NCI-H2196 (cell line): Measurements from ENCODE around the gene INTS14.
"Not testable (repeated sequence)": the region's sequence is repeated elsewhere in the genome, so short reads cannot be mapped to it uniquely, and the experiment has no call there.

Source experiments
- DNase-seq: peaks from one replicate; lab custom pipeline; 2025; ENCODE audit not compliant: unreplicated experiment; lab: John Stamatoyannopoulos, UW

Gene INTS14

DNA sequence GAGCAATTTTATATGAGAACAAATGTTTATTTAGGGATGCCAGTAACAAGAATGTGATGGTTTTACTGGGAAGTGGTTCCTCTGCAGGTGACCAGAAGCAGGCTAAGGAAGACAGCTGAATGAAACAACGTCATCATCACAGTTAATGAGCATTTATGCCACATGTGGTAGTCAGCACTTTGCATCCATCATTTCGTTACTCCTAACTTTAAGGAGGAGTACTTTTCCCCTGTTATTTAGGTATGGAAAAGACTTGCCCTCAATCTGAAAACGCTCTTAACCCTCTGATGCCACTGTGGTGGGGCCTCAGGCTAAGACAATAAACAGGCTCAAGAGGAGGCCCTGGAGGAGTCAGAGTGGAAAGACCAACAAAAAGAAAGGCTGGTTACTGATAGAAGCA, 31.2 kb downstream of the INTS14 start:
- no peak for DNase-seq

DNA sequence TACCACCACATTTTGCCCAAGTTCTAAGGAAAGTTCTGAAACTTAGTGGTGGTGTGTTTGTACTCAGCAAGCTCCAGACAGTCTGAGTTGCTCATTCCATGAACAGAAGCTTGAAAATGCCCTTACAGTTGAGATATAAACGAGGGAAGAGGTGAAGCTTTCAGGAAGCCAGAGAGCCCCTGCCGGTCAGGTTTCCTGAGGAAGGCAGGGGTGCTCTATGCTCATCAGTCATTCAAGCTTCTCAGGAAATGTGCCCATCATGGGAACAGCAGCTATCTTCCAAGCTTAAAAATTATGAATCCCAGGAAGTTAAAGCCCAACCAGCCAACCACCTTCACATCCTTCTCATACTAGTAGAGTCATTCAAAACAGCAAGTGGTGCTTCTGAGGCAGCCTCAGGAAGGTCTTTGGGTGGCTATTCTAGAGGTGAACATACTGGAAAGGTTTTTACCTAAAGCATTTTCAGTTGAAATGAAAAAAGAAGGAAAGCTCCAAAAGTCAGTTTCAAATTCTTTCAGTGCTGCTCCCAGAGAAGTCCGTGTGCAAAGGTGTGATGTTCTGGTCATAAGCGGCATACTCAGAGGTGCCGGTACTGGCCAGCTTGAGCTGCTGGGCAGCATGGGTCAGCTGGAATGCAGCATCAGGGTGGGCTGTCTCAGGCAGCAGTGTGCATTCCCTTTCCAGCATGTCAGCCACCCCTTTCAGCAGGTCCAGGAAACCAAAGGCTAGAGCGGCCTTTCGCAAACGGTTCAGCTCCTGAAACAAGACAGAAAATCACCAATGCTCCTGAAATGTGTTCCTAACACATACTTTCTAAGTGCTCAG, 31.8 kb downstream of the INTS14 start:
- DNase-seq = no peak

DNA sequence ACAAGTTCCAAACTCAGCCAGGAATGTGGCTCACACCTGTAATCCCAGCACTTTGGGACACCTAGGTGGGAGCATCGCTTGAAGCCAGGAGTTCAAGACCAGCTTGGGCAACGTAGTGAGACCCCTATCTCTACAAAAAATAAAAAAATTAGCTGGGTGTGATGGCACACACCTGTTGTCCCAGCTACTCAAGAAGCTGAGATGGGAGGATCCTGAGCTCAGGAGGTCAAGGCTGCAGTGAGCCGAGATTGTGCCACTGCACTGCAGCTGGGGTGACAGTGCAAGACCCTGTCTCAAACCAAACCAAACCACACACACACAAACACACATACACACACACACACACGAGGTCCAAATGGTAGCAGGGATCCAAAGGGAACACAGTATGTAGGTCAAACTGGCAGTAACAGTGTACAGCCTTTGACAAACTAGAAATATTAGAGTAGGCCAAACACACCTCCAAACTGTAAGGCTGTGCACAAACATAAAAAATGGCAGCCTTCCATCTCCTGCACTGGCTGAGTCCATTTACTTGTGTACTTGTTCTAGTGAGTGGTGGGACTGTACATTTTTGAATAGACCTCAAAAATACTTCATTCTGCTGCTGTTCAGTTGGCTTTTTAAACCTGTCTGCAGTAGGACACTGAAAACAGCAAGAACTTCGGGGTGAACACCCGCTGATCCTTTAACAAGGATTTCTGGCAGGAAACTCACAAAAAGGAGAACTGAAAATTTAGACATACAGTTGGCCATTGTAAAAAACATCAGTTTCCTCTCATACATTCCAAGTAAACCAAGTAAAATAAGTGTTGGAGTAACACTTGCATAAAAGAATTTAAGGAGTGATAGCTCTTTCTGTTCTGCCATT, 33.6 kb downstream of the INTS14 start:
- DNase-seq = no peak

DNA sequence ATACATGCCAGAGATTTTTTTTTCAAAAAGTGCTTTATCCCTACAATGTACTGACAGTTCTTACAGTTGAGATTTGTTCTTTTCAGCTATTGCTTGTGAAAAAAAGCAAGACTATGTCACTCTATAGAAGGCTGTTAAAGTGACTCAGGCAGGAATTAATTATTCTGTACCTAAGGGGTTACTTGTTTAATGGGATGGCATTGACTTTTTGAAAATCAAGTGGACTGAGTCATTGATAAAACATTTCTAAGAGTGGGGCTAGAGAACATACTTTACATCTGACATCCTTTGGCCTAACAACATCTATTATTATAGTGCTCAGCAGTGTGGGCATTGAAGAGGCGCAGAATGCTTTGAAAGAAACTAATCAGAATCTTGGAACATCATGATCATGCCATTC, 34.3 kb downstream of the INTS14 start:
- DNase-seq = no peak

DNA sequence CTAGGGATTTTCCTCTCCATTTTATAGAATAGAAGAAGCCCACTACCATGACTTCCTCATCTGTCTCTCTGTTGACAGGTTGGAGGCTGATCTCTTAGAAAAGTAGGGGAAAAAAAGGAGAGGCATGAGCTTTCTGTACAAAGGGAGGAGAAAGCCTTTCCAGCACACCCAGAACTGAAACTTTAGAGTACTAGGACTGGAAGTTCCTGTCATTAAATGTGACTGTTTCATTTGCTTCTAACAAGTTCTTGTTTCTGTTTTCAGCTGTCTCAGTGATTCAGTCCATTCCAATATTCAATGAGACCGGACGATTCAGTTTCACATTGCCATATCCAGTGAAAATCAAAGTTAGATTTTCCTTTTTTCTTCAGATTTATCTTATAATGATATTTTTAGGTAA, 39.0 kb downstream of the INTS14 start:
- no peak for DNase-seq

DNA sequence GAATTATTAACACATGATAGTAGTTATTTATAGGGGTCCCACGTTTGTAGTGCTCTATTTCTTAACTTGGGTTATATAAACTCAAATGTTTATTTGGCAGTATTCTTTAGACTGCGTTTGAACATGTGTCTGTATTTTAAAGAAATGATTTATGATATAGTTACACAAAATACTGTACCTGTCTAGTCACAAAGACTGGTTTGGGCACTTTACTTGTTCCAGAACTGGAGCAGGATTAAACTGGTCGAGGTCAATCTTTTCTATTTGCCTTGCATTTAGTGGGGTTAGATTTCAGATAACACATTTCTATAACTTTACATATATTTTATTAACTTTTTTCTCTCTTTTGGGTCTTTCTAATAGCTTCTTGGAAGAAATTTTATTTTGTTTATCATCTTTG, 41.2 kb downstream of the INTS14 start:
- no peak for DNase-seq

DNA sequence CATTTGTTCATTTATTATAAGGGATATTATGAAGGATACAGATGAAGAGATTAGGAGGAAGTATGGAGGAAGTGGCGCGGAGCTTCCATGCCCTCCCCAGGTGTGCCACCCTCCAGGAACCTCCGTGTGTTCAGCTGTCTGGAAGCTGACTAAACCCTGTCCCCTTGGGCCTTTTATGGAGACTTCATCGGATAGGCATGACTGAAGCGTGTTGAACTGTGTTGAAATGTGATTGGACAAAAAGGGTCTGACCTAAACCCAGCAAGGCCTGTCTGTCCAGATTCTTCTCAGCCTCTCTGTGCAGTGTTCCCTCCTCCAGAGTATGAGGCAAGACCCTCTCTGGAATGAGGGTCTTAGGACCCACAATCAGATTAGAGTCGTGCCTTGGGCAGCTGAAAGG, 49.0 kb downstream of the INTS14 start:
- no peak for DNase-seq

DNA sequence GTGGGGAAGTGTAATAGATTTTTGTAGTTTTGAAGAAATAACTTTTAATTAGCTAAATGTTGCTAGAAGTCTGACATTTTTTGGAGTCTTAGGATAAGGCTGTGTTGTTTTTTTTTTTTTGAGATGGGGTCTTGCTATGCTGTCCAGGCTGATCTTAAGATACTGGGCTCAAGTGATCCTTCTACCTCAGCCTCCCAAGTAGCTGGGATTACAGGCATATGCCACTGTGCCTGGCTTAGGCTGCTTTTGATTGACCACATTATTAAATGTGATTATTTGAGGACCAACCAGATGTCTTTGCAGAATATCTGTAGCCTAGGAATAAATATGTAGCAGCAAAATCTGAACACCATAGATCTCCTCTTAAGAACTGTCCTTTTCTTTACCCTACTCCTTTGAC, 51.0 kb downstream of the INTS14 start:
- no peak for DNase-seq

DNA sequence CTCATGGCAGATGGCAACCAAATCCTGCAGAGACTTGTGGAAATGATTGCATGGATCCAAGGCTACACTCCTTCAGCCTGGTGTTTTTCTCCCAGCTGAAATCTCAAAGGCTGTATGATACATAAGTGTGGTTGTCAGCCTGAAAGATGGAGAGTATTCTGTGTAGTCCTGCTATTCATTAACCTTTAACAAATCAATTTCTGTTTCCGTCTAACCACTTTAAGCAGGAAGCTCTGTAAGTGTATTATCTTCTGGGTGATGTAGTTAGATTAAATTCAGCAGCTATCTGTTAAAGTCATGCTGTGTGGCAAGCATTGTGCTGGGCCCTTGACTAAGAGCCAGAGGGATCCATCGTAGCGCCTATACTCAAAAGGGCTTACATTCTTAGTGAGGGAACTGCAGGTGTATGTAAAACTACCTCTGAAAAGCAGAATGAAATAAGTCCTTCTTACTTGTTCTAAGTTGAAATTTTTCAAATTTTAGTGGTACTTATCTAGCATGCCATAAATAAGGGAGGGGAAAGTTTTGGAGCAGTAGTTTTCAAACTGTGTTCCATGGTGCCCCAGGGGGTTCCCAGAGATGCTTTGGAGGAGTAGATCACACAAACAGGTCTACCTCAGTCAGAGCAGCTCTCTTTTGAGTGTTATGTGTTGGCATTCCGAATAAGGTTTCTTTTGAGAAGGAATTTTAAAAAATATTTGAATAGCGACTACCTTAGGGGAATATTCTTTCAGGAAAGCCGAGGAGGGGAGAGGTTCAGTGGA, 51.8 kb downstream of the INTS14 start:
- no peak for DNase-seq

DNA sequence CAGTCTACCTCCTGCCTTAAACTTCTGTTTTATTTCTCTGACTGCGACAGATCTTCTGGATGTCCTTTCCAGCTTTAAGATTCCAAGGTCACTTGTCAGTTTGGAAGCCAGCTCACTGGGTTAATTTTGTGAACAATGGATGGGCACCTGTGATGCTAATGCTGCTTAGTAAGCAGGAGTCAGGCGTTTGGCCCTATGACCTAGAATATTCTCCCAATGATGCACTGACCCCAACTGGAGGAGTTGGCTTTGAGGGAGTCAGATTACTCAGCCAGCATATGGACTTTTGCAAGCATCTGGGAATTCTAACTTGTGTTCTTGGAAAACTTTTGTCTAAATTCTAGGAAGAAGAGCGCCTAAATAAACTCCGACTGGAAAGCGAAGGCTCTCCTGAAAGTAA, 52.6 kb downstream of the INTS14 start:
- no peak for DNase-seq

DNA sequence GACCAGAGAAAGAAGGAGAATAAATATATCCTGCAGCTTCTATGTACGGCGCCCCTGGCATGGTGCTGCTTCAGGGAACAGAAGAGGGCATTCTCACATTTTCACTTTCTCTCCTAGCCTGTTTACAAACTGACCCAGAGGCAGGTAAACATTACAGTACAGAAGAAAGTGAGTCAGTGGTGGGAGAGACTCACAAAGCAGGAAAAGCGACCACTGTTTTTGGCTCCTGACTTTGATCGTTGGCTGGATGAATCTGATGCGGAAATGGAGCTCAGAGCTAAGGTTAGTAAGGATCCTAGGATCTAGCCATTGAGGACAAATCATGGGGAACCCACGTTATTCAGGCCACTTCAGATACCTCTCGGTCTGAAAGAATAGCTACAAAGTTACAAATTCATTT, 54.3 kb downstream of the INTS14 start:
- no peak for DNase-seq

DNA sequence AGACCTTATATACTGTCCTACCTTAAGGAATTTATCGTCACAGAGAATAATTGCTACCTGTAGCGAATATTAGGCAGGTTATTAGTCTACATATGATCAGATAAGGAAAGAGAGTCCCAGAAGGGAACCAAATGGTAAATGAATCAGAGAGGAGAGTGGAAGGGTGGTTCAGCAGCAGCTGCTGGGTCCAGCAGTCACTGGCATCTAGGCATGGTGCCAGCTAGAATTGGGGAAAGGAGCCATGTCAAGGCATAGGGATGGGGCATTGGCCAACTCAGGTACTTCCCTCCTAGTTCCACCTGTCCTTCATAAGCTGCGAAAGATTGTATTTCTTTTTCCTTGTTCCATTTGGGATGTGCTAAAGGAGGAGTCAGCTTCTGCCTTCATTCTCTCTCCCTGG, 57.2 kb downstream of the INTS14 start:
- DNase-seq = peak; percentile 3

DNA sequence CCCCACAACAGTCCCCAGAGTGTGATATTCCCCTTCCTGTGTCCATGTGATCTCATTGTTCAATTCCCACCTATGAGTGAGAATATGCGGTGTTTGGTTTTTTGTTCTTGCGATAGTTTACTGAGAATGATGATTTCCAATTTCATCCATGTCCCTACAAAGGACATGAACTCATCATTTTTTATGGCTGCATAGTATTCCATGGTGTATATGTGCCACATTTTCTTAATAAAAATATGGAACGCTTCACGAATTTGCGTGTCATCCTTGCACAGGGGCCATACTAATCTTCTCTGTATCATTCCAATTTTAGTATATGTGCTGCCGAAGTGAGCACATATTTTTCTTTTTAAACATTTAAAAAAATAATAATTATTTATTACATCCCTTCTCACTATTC, 58.1 kb downstream of the INTS14 start:
- not testable (repeated sequence) for DNase-seq

DNA sequence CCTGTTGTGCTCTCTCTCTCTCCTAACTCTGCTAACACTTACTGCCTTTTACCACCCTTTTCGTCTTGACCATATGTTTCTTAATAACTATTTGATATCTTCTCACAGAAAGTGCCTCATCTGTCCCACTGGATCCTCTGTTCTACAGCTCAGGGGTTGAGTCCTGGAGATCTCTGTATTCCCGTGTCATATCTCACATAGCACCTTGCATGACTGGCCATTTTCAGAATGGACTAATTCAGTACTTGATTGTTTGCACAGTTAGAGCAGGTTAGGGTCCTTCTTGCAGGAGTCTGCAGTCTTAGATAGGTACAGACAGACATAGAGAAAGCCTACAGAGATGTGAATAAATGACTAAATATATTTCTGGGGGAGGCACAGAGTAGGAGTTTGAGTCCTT, 59.7 kb downstream of the INTS14 start:
- no peak for DNase-seq

DNA sequence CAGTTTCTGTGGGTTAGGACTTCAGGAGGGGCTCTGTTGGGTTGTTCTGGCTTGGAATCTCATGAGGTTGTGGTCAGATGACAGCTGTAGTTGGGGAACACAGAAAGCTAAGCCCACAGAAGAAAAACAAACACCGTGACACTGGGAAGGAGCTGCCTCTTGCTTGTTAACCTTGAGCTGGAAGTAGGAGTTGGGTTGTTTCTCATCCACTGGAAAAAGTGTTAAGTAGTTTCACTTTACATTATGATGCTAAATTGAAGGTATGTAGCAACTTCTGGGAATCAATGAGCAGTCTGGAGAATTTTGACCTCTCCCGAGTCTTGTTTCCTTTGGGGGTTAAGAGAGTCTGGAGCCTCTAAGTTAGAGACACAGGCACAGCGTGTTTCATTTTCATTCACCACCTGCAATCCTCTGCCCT, 60.2 kb downstream of the INTS14 start:
- no peak for DNase-seq

DNA sequence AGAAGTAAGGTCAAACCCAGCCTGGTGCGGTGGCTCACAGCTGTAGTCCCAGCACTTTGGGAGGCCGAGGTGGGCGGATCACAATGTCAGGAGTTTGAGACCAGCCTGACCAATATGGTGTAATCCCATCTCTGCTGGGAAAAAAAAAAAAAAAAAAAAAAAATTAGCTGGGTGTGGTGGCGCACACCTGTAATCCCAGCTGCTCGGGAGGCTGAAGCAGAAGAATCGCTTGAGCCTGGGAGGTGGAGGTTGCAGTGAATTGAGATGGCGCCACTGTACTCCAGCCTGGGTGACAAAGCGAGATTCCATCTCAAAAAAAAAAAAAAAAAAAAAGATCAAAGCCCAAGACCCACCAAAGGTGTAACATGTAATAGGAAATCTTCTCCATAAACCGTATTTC, 61.6 kb downstream of the INTS14 start:
- DNase-seq = not testable (repeated sequence)

DNA sequence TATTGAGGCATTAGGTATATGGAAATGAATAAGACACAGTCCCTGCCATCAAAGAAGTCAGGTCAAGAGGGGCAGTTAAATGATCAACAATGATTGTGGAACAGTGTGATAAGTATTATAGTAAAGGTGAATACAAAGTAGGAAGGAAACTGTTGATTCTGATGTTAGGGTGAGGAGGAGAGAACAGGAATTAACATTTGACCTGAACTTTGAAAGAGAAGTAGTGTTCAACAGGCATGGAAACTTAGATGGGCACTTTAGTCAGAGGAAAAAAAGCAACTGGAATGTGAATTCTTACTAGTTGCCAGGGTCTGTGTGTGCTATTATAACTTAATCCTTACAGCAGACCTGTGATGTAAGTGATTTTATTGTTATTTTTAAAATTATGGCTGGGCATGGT, 63.1 kb downstream of the INTS14 start:
- DNase-seq = no peak

DNA sequence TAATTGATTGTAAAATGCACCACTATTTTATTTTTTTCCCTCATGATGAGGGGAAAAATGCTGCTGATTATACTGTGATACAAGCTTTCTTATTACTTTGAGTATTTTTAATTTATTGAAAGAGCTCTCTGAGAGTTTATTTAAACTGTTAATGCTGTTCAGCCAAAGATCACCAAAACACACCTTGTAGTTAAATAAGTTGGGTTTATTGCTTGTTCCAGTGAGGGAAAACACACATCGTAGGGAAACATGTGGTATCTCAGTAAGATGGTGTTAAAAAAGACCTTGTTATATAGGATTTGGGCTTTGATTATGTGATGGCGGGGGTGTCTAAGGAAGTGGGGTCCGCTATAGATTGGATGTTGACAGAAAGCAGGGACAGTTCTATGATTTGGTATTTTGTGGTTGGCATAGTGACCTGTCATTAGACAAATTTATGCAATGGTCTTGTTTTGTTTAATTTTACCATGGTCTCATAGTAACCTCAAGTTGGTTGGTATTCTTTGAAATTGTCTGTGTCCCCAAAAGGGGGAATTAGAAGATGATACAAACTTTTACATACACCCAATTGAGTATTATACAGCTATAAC, 69.6 kb downstream of the INTS14 start:
- no peak for DNase-seq

DNA sequence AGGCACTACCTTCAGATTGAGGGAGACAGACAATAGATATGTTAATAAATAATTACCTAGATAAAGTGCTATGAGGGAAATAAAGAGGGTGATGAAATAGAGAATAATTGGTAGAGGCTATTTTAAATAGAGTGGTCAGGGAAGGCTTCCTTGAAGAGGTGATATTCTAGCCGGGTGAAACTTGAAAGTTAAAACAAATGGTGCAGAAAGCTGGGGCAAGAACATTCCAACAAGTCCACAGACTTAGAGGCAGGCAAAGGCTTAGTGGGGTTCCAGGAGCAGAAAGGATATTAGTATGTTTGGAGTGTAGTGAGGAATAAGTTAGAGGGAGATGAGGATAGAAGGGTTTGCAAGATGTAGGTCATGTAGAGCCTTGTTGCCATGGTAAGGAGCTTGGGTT, 70.6 kb downstream of the INTS14 start:
- no peak for DNase-seq

DNA sequence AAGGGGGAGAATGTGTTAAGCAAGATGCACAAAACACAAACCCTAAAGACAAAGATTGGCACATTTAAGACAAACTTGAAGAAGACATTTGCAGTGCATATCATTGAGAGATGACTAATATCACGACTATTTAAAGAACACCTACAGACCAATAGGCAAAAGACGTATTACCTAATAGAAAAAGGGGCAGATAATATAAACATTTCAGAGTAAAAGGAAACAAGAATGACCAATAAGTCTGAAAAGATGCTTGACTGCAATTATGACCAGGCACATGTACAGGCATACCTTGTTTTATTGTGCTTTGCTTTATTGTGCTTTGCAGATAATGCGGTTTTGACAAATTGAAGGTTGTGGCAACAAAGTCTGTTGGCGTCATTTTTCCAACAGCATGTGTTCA, 75.7 kb downstream of the INTS14 start:
- DNase-seq = no peak

DNA sequence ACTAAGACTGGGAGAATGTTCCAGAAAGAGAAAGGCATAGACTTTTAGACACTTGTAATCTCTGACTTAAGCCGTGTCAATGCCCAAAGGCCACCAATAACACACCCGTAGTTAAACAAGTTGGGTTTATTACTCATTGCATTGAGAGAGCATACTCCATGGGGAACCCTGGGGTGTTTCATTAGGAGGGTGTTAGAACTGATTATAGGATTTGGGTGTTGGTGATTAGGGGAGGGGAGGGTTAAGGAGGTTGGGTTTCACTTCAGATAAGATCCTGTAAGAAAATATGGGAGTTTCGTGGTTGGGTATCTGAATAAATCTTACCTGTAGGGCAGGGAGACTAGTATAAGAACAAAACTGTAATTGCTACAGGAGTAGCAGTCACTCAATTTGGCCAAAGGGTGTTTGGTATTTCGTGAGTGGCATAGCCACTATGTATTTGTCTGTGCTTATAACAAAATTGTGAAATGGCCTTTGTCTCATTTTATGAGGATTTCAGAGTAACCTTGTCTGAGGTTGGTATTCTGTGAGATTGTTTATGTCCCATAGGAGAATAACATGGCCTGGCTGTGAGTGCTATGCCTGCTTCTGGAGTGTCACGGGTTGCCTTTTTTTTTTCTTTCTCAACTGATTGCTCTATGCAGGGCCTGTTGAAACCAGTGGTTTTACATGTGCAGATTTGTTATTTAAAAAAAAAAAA, 77.7 kb downstream of the INTS14 start:
- no peak for DNase-seq
